ENCODE measurements around the gene NEDD4L. TPM values are rescaled to one million over a fixed set of nuclear protein-coding genes. Genes with fewer than 3 reads are reported as not detected.

NEDD4L gene
- total and polyA plus RNA-seq, 10 of the 15 experiments (the other 5 are each of a cell fraction or from before 2014, with no cell fraction given) = 7.4 to 24.0 (median 17.7) TPM

DNA sequence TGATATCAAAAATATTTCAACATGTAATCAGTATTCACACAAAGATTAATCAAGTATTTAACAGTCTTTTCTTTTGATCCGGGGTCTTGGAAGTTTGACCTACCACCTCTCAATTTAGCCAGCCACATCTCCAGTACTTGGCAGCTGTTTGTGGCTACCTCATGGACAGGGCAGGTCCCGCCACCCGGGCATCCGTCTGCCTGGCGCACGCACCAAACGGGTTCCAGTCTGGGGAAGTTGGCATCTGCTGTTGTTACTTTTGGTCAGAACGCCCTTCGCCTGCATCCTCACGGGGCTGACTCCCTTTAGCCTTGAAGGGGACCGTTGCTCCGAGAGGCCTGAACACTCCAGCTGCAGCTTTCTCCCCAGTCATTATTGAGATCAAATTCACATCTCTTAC is 81.7 kb downstream of the NEDD4L start:
- H2AFZ ChIP-seq (ENCODE audit: control insufficient read depth, low read depth, low read length) = no peak overlapping the region
- no peak overlapping the region for H3K4me3 ChIP-seq
- ChIA-PET POLR2A (no interaction called here), RAD21 (ENCODE audit: unreplicated experiment) (interaction anchor here (1.8 to 2.0 kb wide), 2 partner anchors 11 to 74 kb away, joined by 7 to 11 read pairs; no protein-coding TSS in a partner anchor), CTCF (interaction anchor here (1.8 to 6.1 kb wide), 3 partner anchors 10 to 80 kb away, joined by 10 to 117 read pairs (median 16); partner anchors contain the start of gene NEDD4L), SMC1A (ENCODE audit: uncharacterized antibody, unreplicated experiment) (interaction anchor here (1.3 to 2.3 kb wide), 5 partner anchors 10 to 244 kb away, joined by 3 to 12 read pairs (median 4); partner anchors contain the start of gene NEDD4L)
- no peaks in the 10 kb centered on the region for H3K4me1 ChIP-seq (ENCODE audit: control insufficient read depth, insufficient read depth, low read length)
- H3K9me3 ChIP-seq (replicated peaks; ENCODE audit: control insufficient read depth, insufficient read depth, low read length) = no peaks in the 10 kb centered on the region; the same call in 2 of the 3 replicates
- TF ChIP-seq IRF4 (IDR thresholded peaks at IDR 0.05; ENCODE audit: low read depth, low read length) = no peak
- H3K9ac ChIP-seq (ENCODE audit: control insufficient read depth, insufficient read depth, low read length) = no peak overlapping the region
- ATAC-seq = no peak
- intact Hi-C loops (cut with micrococcal nuclease; ENCODE audit: unreplicated experiment) (no loop called here), in situ Hi-C loops (cut with MboI) (loop anchor here (10.0 kb wide), 1 partner anchor 241 kb away; no protein-coding TSS in a partner anchor)
- H4K20me1 ChIP-seq (ENCODE audit: control insufficient read depth, insufficient read depth) = no peaks in the 10 kb centered on the region
- H3K4me2 ChIP-seq (ENCODE audit: control insufficient read depth, insufficient read depth) = no peak overlapping the region
- no peaks in the 10 kb centered on the region for H3K27me3 ChIP-seq (replicated peaks in 1 of 2; ENCODE audit: control insufficient read depth in 2 of 2, insufficient read depth in 2 of 2, low read length in 1 of 2)
- no peak for DNase-seq (ENCODE audit: low read depth, low spot score)
- no peaks in the 10 kb centered on the region for H3K79me2 ChIP-seq (ENCODE audit: control insufficient read depth, insufficient read depth, low read length)
- no peak for FAIRE-seq
- BruUV-seq (replicated peaks) = no TSS peak
- 69% methylated on average over 12 of the region's 12 CpGs for WGBS (ENCODE audit: insufficient coverage, insufficient replicate concordance, low lambda C conversion rate, missing lambda C conversion rate)
- no peaks in the 10 kb centered on the region for H3K36me3 ChIP-seq (ENCODE audit: control insufficient read depth in 2 of 2, insufficient read depth in 2 of 2, low read length in 1 of 2)
- no peak overlapping the region for H3K27ac ChIP-seq (ENCODE audit: control insufficient read depth, insufficient read depth)

DNA sequence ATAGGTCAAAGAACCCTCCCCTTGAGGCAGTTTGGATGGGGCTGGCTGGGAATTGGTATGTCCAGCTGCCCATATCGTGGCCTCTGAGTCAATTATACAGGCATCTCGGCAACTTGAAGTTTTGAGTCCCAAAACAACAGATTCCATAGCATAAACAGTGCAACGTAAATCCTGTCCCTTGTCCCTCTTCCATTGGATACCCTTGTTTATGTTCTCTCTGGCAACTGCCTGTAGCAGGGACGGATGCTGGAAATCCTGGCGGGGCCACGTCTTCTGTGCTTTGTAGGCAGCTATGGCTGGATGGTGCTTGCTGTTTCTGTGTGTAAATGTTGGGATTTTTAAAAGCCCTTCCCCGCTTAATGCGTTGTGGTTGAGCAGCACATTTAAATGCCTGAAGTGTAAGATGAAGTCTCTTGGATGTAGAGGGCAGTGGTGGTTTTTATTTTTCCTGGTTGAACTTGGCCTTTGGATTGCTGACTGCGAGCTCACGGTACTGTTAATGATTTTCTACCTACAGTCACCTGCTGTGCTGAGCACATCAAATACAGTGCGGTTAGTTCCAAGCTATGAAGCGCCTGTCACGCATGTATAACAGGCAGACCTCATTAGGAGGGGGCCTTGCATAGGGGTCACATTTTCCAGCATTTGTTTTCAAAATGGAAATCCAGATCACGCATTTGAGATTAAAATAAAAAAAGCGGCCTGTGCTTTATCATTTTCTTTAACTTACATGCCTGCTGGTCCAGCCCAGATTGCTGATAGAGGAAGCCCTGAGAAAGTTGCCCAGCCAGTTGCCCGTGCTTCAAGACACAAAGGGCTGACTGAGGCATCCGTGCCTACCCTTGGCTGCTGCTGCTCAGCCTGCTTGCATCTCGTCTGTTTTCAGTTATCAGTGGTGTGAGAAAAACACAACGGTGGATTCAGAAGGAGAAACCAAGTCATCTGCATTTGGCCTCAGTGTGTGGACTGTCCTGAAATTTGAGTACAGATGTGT is 84.7 kb downstream of the NEDD4L start:
- Histone ChIP-seq H3K27me3 (replicated peaks in 1 of 2; ENCODE audit: control insufficient read depth in 2 of 2, insufficient read depth in 2 of 2, low read length in 1 of 2) (no peaks in the 10 kb centered on the region), H3K4me2 (ENCODE audit: control insufficient read depth, insufficient read depth) (no peak overlapping the region), H3K4me1 (ENCODE audit: control insufficient read depth, insufficient read depth, low read length) (no peaks in the 10 kb centered on the region), H4K20me1 (ENCODE audit: control insufficient read depth, insufficient read depth) (no peaks in the 10 kb centered on the region), H3K79me2 (ENCODE audit: control insufficient read depth, insufficient read depth, low read length) (no peaks in the 10 kb centered on the region), H3K9ac (ENCODE audit: control insufficient read depth, insufficient read depth, low read length) (no peak overlapping the region), H2AFZ (ENCODE audit: control insufficient read depth, low read depth, low read length) (no peak overlapping the region), H3K36me3 (ENCODE audit: control insufficient read depth in 2 of 2, insufficient read depth in 2 of 2, low read length in 1 of 2) (no peaks in the 10 kb centered on the region), H3K27ac (ENCODE audit: control insufficient read depth, insufficient read depth) (no peak overlapping the region), H3K9me3 (replicated peaks; ENCODE audit: control insufficient read depth, insufficient read depth, low read length) (no peaks in the 10 kb centered on the region; the same call in 2 of the 3 replicates), H3K4me3 (no peak overlapping the region)
- ChIA-PET SMC1A (ENCODE audit: uncharacterized antibody, unreplicated experiment) (no interaction called here), RAD21 (ENCODE audit: unreplicated experiment) (interaction anchor here (2.2 kb wide), 1 partner anchor 86 kb away, joined by 5 read pairs; no protein-coding TSS in a partner anchor), POLR2A (no interaction called here), CTCF (no interaction called here)
- FAIRE-seq (no peak), DNase-seq (ENCODE audit: low read depth, low spot score) (no peak), ATAC-seq (no peak)
- BruUV-seq (replicated peaks) = no TSS peak
- intact Hi-C loops (cut with micrococcal nuclease; ENCODE audit: unreplicated experiment) = no loop called here
- 63% methylated on average over 19 of the region's 19 CpGs for WGBS (ENCODE audit: insufficient coverage, insufficient replicate concordance, low lambda C conversion rate, missing lambda C conversion rate)
- in situ Hi-C loops (cut with MboI) = loop anchor here (10.0 kb wide), 1 partner anchor 244 kb away; no protein-coding TSS in a partner anchor
- TF ChIP-seq, protein P1, sequence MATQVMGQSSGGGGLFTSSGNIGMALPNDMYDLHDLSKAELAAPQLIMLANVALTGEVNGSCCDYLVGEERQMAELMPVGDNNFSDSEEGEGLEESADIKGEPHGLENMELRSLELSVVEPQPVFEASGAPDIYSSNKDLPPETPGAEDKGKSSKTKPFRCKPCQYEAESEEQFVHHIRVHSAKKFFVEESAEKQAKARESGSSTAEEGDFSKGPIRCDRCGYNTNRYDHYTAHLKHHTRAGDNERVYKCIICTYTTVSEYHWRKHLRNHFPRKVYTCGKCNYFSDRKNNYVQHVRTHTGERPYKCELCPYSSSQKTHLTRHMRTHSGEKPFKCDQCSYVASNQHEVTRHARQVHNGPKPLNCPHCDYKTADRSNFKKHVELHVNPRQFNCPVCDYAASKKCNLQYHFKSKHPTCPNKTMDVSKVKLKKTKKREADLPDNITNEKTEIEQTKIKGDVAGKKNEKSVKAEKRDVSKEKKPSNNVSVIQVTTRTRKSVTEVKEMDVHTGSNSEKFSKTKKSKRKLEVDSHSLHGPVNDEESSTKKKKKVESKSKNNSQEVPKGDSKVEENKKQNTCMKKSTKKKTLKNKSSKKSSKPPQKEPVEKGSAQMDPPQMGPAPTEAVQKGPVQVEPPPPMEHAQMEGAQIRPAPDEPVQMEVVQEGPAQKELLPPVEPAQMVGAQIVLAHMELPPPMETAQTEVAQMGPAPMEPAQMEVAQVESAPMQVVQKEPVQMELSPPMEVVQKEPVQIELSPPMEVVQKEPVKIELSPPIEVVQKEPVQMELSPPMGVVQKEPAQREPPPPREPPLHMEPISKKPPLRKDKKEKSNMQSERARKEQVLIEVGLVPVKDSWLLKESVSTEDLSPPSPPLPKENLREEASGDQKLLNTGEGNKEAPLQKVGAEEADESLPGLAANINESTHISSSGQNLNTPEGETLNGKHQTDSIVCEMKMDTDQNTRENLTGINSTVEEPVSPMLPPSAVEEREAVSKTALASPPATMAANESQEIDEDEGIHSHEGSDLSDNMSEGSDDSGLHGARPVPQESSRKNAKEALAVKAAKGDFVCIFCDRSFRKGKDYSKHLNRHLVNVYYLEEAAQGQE (IDR thresholded peaks at IDR 0.05; ENCODE audit: low read depth, low read length) = no peak
- TF ChIP-seq, protein P2, sequence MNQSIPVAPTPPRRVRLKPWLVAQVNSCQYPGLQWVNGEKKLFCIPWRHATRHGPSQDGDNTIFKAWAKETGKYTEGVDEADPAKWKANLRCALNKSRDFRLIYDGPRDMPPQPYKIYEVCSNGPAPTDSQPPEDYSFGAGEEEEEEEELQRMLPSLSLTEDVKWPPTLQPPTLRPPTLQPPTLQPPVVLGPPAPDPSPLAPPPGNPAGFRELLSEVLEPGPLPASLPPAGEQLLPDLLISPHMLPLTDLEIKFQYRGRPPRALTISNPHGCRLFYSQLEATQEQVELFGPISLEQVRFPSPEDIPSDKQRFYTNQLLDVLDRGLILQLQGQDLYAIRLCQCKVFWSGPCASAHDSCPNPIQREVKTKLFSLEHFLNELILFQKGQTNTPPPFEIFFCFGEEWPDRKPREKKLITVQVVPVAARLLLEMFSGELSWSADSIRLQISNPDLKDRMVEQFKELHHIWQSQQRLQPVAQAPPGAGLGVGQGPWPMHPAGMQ (IDR thresholded peaks at IDR 0.05; ENCODE audit: borderline replicate concordance) = no peak
- no peak for TF ChIP-seq KLF5 (IDR thresholded peaks at IDR 0.05; ENCODE audit: partially characterized antibody)
- no peak for TF ChIP-seq MEF2B (IDR thresholded peaks at IDR 0.05; ENCODE audit: partially characterized antibody, poor library complexity, severe bottlenecking)
- TF ChIP-seq JUND (IDR thresholded peaks at IDR 0.05; ENCODE audit: low read depth, low read length) = no peak
- no peak for TF ChIP-seq STAT3 (IDR thresholded peaks at IDR 0.05; ENCODE audit: low read depth, low read length)
